Measurements from ENCODE around the gene EML3. TPM values are rescaled to one million over a fixed set of nuclear protein-coding genes. Genes with fewer than 3 reads are reported as not detected.

Gene EML3
- total RNA-seq, 1 donor from 2014 or later = 91.1 TPM

GRCh38 chr11:62607714-62608113, 4.9 kb downstream of the EML3 start:
- no peaks in the 10 kb centered on the region for H3K27me3 ChIP-seq
- no peak overlapping the region for H3K27ac ChIP-seq
- peaks cover 50% of the 10 kb centered on the region for H3K36me3 ChIP-seq
- ATAC-seq (no peak), DNase-seq (no peak)
- no peak overlapping the region for H3K4me3 ChIP-seq
- H3K4me1 ChIP-seq = peaks cover 16% of the 10 kb centered on the region
- no peak for TF ChIP-seq CTCF (IDR thresholded peaks at IDR 0.05)
- intact Hi-C loops (cut with DNase I) = no loop called here
- H3K9me3 ChIP-seq = no peaks in the 10 kb centered on the region

DNA sequence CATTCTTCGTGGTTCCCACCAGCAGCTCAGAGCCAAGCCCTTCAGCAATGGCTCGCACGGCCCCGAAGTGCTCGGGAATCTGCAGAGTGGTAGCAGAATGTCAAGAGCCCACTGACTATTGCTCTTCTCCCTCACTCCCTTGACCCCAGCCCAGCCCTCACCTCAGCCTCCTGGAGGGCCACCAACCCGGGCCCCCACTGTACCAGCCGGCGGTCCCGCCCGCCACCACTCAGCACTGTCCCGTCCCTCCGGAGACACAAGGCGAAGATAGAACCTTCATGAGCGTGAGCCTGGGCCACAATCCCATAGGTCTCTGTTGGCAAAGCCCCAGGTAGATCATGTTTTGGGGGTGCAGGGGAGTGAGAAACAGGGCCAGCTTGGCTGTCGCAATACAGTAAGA, 6.7 kb downstream of the EML3 start:
- peaks cover 50% of the 10 kb centered on the region for H3K36me3 ChIP-seq
- intact Hi-C loops (cut with DNase I) = no loop called here
- no peak overlapping the region for H3K4me3 ChIP-seq
- no peaks in the 10 kb centered on the region for H3K9me3 ChIP-seq
- no peak for ATAC-seq
- H3K4me1 ChIP-seq = peaks cover 10% of the 10 kb centered on the region
- no peak for DNase-seq
- no peaks in the 10 kb centered on the region for H3K27me3 ChIP-seq
- TF ChIP-seq CTCF (IDR thresholded peaks at IDR 0.05) = no peak
- no peak overlapping the region for H3K27ac ChIP-seq

DNA sequence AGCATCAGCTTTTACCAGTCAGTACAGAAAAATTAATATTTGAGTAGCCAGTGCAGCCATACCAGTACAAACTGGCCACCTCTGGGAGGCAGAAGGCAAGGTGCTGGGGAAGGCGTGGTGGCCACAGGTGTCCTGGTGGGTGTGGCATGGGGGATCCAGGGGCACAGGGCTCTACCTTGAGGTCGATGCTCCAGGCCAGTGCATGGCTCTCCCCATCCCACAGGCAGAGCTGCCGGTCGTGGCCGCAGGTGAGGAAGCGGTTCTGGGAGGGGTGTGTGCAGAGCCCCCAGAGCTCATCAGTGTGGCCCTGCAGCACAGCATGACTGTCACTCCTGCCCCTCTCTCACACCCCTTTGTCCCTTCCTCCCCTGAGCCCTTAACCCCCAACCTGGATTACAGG, 7.1 kb downstream of the EML3 start:
- no peak for ATAC-seq
- Histone ChIP-seq H3K27ac (no peak overlapping the region), H3K4me1 (peaks cover 5% of the 10 kb centered on the region), H3K27me3 (no peaks in the 10 kb centered on the region), H3K36me3 (peaks cover 48% of the 10 kb centered on the region), H3K4me3 (no peak overlapping the region), H3K9me3 (no peaks in the 10 kb centered on the region)
- no peak for DNase-seq
- intact Hi-C loops (cut with DNase I) = no loop called here
- no peak for TF ChIP-seq CTCF (IDR thresholded peaks at IDR 0.05)

DNA sequence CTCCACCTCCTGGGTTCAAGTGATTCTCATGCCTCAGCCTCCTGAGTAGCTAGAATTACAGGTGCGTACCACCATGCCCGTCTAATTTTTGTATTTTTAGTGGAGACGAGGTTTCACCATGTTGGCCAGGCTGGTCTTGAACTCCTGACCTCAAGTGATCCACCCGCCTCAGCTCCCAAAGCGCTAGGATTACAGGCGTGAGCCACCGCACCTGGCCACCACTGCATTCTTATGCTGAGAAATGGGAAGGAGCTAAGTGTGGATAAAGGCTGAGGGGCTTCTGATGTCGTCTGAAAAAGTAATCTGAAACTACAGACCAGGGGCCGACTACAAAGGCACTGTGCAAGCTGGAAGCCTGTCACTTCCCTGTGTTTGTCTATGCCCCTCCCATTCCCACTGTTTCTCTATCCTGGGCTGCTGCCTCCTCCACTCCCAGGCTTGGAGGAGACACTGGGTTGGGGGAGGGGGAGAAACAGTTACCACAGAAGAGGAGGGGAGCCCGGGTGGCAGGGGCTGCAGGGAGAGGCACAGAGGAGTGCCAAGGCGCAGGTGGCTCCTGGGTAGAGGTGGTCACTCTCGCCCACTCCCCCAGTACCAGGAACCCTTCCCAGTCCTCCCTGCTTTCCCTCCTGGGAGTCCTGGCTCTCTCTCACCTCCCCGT, 8.0 kb downstream of the EML3 start:
- intact Hi-C loops (cut with DNase I) = no loop called here
- no peak for DNase-seq
- no peak overlapping the region for H3K4me3 ChIP-seq
- peaks cover 13% of the 10 kb centered on the region for H3K4me1 ChIP-seq
- ATAC-seq = no peak
- H3K27ac ChIP-seq = no peak overlapping the region
- no peaks in the 10 kb centered on the region for H3K27me3 ChIP-seq
- peaks cover 43% of the 10 kb centered on the region for H3K36me3 ChIP-seq
- no peaks in the 10 kb centered on the region for H3K9me3 ChIP-seq
- no peak for TF ChIP-seq CTCF (IDR thresholded peaks at IDR 0.05)

- H3K9me3 ChIP-seq = no peaks in the 10 kb centered on the region
- TF ChIP-seq CTCF (IDR thresholded peaks at IDR 0.05) = no peak
- intact Hi-C loops (cut with DNase I) = no loop called here
- no peak overlapping the region for H3K27ac ChIP-seq
- DNase-seq (no peak), ATAC-seq (no peak)
- H3K4me1 ChIP-seq = peaks cover 20% of the 10 kb centered on the region
- peaks cover 42% of the 10 kb centered on the region for H3K36me3 ChIP-seq
- H3K27me3 ChIP-seq = no peaks in the 10 kb centered on the region
- H3K4me3 ChIP-seq = no peak overlapping the region
These were observed 8.7 kb downstream of the EML3 start for GRCh38 chr11:62603776-62604299.

- H3K36me3 ChIP-seq = peaks cover 42% of the 10 kb centered on the region
- H3K27ac ChIP-seq = peak overlapping the region; percentile 98
- DNase-seq = no peak
- H3K9me3 ChIP-seq = no peaks in the 10 kb centered on the region
- H3K4me1 ChIP-seq = peaks cover 25% of the 10 kb centered on the region
- H3K27me3 ChIP-seq = no peaks in the 10 kb centered on the region
- intact Hi-C loops (cut with DNase I) = no loop called here
- no peak for TF ChIP-seq CTCF (IDR thresholded peaks at IDR 0.05)
- peak overlapping the region; percentile 100 for H3K4me3 ChIP-seq
- ATAC-seq = no peak
These were observed 9.5 kb downstream of the EML3 start for GRCh38 chr11:62603072-62603408.
